ENCODE measurements around the gene PDCD2L.

Gene PDCD2L

DNA sequence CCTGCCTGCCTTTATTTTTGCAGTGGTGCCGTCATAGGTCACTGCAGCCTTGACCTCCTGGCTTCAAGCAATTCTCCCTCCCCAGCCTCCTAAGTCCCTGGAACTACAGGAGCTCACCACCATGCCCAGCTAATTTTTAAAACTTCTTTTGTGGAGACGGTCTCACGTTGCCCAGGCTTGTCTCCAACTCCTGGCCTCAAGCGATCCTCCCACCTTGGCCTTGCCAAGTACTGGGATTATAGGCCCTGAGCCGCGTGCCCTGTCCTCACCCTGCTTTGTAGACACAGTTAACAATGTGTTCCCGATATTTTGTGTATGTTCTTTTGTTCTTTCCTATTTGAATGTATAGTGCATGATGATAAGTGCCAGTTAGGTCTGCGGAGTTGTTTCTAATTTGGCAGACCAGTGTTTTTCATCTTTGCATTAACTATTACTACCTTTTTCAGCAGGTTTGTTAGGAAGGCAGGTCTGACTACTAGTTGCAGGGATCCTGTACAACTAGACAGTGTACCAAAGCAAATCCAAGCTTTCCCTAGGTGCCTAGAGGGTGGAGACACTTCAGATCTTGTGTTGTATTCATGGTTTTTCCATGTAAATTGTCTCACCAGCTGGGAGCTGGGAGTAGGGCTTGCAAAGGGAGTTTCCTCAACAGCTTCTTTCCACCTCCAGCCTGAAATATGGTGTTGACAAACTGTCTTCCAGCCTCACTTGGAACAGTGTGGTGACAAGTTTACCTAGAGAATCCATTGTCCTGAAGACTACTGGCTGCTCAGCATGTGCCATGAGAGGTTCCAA lies 67.9 kb downstream of the PDCD2L start:
- no peak for DNase-seq (ENCODE audit: low read depth)

DNA sequence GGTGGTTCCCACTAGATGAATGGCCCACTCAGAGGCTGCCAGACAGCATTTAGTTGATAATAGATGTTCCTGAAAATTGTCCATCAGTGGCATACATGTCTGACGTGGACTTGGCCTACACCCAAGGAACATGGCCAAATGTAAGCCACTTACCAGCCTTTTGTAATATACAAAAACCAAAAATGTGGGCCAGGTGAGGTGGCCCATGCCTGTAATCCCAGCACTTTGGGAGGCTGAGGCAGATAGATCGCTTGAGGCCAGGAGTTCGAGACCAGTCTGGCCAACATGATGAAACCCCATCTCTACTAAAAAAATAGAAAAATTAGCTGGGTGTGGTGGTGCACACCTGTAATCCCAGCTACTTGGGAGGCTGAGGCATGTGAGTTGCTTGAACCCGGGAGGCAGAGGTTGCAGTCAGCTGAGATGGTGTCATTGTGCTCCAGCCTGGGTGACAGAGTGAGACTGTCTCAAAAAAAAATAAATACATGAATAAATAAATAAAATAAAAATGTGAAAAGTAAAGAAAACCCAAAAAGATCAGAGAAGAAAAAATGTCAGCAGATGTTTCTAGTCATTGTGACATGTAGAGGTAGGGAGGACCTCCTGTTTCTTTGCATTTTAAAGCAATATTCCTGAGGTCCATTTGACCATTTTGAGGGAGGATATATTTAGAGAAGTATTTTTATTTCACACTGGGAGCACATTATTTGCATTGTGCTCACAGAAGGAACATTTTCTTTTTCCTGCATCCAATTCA lies 70.2 kb downstream of the PDCD2L start:
- no peak for DNase-seq (ENCODE audit: low read depth)

- DNase-seq (ENCODE audit: low read depth) = no peak
These were observed 71.1 kb downstream of the PDCD2L start for GRCh38 chr19:34475026-34475974.

Data from stimulated activated CD8-positive, alpha-beta memory T cell treated with anti-CD3 and anti-CD28 coated beads, Interleukin-4, amount 100 ng/mL, for 24 hours (primary cell).